Activated CD8-positive, alpha-beta memory T cell treated with anti-CD3 and anti-CD28 coated beads, Interleukin-2, amount 10 ng/mL, durations not matched to agents 7 days and 5 days (primary cell): ENCODE measurements around the gene TLR4. TPM values are rescaled to one million over a fixed set of nuclear protein-coding genes. Genes with fewer than 3 reads are reported as not detected.

Experiments
- ATAC-seq: fragments of 150-1000 bp; cut with Tn5 transposase; one replicate; pipeline ENCODE4 v1.10.0; 2021; ENCODE audit warnings: moderate library complexity
- CTCF ChIA-PET: fragments of 350-600 bp; sonication (Branson Sonifier 250); formaldehyde crosslinking; loops from one replicate; lab custom pipeline; 2021; ENCODE audit warnings: antibody characterized with exemption; lab: Charles Lee
- DNase-seq: peaks from one replicate; pipeline ENCODE4 v3.0.0-alpha.2; 2020
- H3K27ac Mint-ChIP-seq: one replicate; pipeline ENCODE4 v1.8.0; 2021; ENCODE audit warnings: mild to moderate bottlenecking, mixed read lengths
- H3K27me3 Mint-ChIP-seq: one replicate; pipeline ENCODE4 v1.8.0; 2021; ENCODE audit warnings: mixed read lengths
- H3K36me3 Mint-ChIP-seq: one replicate; pipeline ENCODE4 v1.8.0; 2021; ENCODE audit warnings: mild to moderate bottlenecking, mixed read lengths
- H3K4me1 Mint-ChIP-seq: one replicate; pipeline ENCODE4 v1.8.0; 2021; ENCODE audit warnings: mixed read lengths
- H3K4me3 Mint-ChIP-seq: one replicate; pipeline ENCODE4 v1.8.0; 2021; ENCODE audit warnings: mild to moderate bottlenecking, moderate library complexity, mixed read lengths
- H3K9me3 Mint-ChIP-seq: one replicate; pipeline ENCODE4 v1.8.0; 2022; ENCODE audit warnings: low read depth, mixed read lengths
- total RNA-seq, 2 experiments: library from RNA; stranded (reverse); gene quantifications; one replicate each; pipeline ENCODE4 v1.2.3, GENCODE V29; 2021

Gene TLR4
- total RNA-seq, 2 experiments from 2014 or later = not detected

DNA sequence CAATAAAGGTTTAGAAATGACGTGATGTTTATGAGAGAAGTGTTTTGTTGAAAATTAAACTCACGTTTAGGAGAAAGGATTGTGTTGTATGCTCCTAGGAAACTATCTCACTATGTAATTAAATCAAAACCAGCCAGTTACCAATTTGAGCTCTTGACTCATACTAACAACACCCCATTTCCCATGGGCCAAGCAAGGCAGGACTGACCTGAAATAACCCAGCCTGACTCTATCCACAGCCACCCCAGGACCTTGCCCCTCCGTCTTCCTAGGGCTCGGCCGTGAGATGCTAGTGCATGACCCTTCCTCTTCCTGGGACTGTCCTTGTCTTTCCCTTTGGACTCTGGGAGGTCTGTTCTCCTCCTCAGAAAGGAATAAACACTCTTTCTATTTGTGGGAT, 16.4 kb downstream of the TLR4 start:
- no peak overlapping the region for H3K27ac Mint-ChIP-seq
- no peak for DNase-seq

DNA sequence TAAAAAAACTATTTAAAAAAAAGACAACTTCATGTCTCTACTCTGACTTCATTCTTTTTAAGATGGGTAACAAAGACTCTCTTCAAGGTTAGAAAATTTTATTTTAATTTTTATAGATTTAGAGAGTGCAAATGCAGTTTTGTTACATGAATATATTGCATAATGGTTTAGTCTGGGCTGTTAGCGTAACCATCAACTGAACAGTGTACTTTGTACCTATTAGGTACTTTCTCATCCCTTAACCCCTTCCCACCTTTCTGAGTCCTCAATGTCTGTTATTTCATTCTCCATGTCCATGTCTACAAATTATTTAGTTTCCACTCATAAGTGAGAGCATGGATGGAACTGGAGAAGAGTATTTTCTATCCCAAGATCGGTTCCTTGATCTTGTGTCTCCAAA, 16.8 kb downstream of the TLR4 start:
- H3K4me3 Mint-ChIP-seq = no peak overlapping the region
- no peak overlapping the region for H3K27ac Mint-ChIP-seq
- peaks cover 4% of the 10 kb centered on the region for H3K9me3 Mint-ChIP-seq
- DNase-seq = no peak
- no peak for ATAC-seq
- H3K36me3 Mint-ChIP-seq = peaks cover 2% of the 10 kb centered on the region
- H3K27me3 Mint-ChIP-seq = peaks cover 26% of the 10 kb centered on the region
- peaks cover 14% of the 10 kb centered on the region for H3K4me1 Mint-ChIP-seq
- CTCF ChIA-PET = no interaction called here

More for the DNA sequence above, 16.4 kb downstream of the TLR4 start:
- peaks cover 2% of the 10 kb centered on the region for H3K36me3 Mint-ChIP-seq
- CTCF ChIA-PET = no interaction called here
- H3K27me3 Mint-ChIP-seq = peaks cover 28% of the 10 kb centered on the region
- H3K4me1 Mint-ChIP-seq = peaks cover 14% of the 10 kb centered on the region
- ATAC-seq = no peak
- peaks cover 4% of the 10 kb centered on the region for H3K9me3 Mint-ChIP-seq
- H3K4me3 Mint-ChIP-seq = no peak overlapping the region

DNA sequence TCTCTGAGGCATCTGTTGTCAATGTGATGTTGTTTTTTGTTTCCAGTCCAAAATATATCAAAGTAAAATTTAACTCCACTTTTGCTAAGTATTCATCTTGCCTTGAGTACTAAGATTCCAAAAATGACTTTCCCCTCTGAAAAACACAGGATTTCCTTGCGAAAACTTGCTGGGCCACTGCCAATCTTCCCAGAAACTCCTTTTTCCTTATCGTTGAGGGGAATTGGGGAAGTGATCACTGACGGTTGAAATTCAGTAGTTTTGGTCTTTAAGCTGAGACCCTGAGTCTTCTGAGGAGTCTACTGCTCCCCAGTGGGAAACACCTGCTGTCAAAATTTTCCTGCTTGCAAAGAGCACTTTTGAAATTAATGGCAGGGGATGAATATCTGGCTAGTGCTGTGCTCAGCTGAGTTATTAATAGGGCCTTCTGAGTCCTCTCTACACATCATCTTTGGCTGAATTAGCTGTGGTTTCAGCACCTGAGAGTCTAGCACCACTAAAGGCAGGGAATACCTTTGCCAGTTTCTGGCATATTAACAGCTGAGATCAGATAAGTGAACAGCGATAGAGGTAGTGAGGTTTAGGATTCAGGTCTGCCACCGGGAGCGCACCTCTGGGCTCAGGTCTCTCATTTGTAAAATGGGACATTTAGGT, 18.0 kb downstream of the TLR4 start:
- peaks cover 2% of the 10 kb centered on the region for H3K36me3 Mint-ChIP-seq
- ATAC-seq = no peak
- peaks cover 4% of the 10 kb centered on the region for H3K9me3 Mint-ChIP-seq
- DNase-seq = no peak
- H3K27ac Mint-ChIP-seq = no peak overlapping the region
- CTCF ChIA-PET = no interaction called here
- no peak overlapping the region for H3K4me3 Mint-ChIP-seq
- peaks cover 25% of the 10 kb centered on the region for H3K27me3 Mint-ChIP-seq
- peaks cover 14% of the 10 kb centered on the region for H3K4me1 Mint-ChIP-seq

DNA sequence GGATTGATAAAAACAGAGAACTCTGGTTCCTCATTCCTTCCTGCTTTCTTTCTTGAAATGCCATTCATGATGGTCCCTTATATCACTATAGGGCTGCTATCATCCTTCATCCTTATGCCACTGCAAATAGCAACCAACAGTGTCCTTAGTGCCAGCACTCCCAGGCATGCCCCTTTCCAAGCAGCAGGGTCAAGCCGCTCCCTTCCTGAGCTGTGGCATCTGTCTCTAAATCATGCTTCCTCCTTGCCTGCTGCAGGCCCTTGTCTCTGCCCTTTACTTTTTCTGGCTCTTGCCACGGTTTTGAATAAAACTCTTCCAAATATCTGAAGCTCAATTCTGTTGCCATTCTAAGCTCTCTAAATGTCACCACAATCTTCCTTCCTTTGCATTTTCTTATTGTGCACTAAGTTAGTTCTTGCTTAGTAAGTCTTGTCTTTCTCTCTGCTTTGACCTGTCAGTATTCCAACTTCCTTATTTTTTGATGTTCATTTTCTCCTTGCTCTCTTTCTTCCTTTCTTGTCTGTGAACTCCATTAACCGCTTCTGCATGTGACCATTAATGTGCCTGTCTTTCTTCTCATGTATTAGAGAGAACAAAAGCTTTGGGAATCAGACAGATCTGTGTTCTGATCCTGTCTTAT, 19.9 kb downstream of the TLR4 start:
- Mint-ChIP-seq H3K4me3 (no peak overlapping the region), H3K36me3 (no peaks in the 10 kb centered on the region), H3K9me3 (no peaks in the 10 kb centered on the region), H3K27me3 (peaks cover 25% of the 10 kb centered on the region), H3K4me1 (no peaks in the 10 kb centered on the region), H3K27ac (no peak overlapping the region)
- DNase-seq (no peak), ATAC-seq (no peak)
- CTCF ChIA-PET = interaction anchor here (0.8 kb wide), 1 partner anchor 61 kb away, joined by 3 read pairs; no protein-coding TSS in a partner anchor

DNA sequence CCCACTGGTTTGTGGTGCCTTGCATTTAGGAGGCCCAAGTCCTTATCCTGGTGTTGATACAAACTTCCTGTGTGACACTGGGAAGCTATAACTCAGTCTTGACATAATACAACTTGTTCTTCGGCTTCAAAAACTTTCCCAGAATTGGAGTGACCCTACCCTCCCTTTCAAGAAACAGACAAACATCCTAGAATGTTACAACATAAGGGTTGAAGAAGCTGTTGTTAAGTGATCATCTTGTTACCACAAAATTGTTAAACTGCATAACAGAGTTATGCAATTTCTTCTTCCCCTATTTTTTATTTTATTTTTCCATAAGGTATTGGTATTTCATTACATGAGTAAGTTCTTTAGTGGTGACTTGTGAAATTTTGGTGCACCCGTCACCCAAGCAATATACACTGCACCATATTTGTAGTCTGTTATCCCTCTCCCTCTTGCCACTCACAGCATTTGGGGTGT, 21.3 kb downstream of the TLR4 start:
- CTCF ChIA-PET = no interaction called here
- peaks cover 3% of the 10 kb centered on the region for H3K9me3 Mint-ChIP-seq
- H3K27ac Mint-ChIP-seq = no peak overlapping the region
- no peaks in the 10 kb centered on the region for H3K4me1 Mint-ChIP-seq
- peaks cover 29% of the 10 kb centered on the region for H3K27me3 Mint-ChIP-seq
- no peak overlapping the region for H3K4me3 Mint-ChIP-seq
- no peaks in the 10 kb centered on the region for H3K36me3 Mint-ChIP-seq
- DNase-seq (no peak), ATAC-seq (no peak)

DNA sequence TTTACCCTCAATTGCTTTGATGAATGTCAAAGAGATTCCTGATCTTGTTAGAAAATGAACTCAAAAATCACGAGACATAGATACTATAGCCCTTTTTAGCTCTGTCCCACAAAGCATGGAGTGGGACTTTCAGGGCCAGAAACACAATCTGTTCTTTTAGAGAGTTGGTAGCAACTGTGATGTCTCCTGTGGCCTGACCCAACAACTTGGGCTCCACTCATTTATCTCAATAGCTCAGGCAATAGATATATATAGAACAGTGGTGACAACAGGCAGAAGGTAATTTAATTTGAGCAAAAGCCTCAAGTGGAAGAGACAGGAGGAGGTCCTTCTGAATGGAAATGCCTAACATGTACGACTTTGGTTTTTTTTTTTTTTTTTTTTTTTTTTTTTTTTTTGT, 25.2 kb downstream of the TLR4 start:
- ATAC-seq = no peak
- Mint-ChIP-seq H3K4me1 (no peaks in the 10 kb centered on the region), H3K36me3 (no peaks in the 10 kb centered on the region), H3K27ac (no peak overlapping the region), H3K4me3 (no peak overlapping the region), H3K9me3 (peaks cover 3% of the 10 kb centered on the region), H3K27me3 (peaks cover 25% of the 10 kb centered on the region)
- no peak for DNase-seq
- CTCF ChIA-PET = no interaction called here

DNA sequence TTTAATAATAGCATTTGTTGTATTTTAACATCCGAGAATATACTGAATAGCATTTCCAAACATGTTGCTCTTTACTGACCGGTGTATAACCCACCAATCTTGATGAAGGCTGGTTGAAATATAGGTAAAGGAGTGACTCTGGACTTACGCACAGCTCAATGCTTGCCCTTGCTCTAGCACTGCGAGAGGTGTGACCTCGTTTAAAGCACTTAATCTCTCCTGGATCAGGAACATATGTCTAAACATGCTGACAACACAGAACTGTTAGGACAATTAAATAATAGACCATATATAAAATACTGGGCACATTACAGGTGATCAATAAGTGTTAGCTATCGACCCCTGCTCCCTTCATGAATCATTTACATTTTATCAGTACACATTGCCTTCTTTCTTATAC, 28.3 kb downstream of the TLR4 start:
- Mint-ChIP-seq H3K27me3 (peaks cover 41% of the 10 kb centered on the region), H3K27ac (no peak overlapping the region), H3K36me3 (no peaks in the 10 kb centered on the region), H3K4me3 (no peak overlapping the region), H3K4me1 (no peaks in the 10 kb centered on the region), H3K9me3 (peaks cover 3% of the 10 kb centered on the region)
- ATAC-seq (no peak), DNase-seq (no peak)
- CTCF ChIA-PET = no interaction called here

DNA sequence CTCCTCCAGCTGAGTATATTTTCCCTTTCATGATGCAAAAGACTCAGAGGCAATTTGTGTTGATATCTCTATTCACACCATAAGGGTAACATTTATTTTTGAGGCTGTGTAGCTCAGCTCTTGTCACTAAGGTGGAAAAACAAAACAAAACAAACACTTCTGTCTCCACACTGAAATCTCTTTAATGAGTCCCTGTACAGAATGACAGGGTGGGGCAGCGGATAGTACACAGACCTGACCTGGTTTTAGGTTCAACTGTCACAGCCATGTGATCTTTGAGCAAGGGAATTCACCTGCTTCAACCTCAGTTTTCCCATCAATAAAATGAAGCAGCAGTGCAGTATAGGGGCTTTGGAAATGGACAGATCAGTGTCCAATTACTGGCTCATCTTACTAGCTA, 29.3 kb downstream of the TLR4 start:
- DNase-seq = no peak
- Mint-ChIP-seq H3K27ac (no peak overlapping the region), H3K27me3 (peaks cover 42% of the 10 kb centered on the region), H3K4me1 (no peaks in the 10 kb centered on the region), H3K4me3 (no peak overlapping the region), H3K9me3 (peaks cover 3% of the 10 kb centered on the region), H3K36me3 (no peaks in the 10 kb centered on the region)
- CTCF ChIA-PET = no interaction called here
- ATAC-seq = no peak

DNA sequence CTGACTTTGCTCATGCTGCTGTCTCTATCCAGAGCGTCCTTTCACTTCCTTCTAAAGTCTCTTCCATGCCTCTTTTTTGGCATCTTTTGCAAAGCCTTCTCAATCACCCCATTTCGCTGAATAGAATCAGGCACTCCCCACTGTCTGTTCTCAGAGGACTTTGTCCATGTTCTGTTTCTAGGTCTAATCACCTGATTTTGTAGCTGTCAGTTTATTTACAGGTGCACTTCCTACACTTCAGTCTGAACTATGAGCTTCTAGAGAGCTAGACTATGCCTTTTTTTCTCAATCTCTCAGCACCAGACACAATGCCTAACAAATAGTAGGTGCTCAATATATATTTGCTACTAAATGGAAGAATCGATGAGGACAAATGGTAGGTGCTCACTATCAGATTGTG, 29.9 kb downstream of the TLR4 start:
- ATAC-seq (no peak), DNase-seq (no peak)
- Mint-ChIP-seq H3K4me3 (no peak overlapping the region), H3K27me3 (peaks cover 42% of the 10 kb centered on the region), H3K27ac (no peak overlapping the region), H3K4me1 (no peaks in the 10 kb centered on the region), H3K9me3 (peaks cover 3% of the 10 kb centered on the region), H3K36me3 (no peaks in the 10 kb centered on the region)
- CTCF ChIA-PET = no interaction called here

DNA sequence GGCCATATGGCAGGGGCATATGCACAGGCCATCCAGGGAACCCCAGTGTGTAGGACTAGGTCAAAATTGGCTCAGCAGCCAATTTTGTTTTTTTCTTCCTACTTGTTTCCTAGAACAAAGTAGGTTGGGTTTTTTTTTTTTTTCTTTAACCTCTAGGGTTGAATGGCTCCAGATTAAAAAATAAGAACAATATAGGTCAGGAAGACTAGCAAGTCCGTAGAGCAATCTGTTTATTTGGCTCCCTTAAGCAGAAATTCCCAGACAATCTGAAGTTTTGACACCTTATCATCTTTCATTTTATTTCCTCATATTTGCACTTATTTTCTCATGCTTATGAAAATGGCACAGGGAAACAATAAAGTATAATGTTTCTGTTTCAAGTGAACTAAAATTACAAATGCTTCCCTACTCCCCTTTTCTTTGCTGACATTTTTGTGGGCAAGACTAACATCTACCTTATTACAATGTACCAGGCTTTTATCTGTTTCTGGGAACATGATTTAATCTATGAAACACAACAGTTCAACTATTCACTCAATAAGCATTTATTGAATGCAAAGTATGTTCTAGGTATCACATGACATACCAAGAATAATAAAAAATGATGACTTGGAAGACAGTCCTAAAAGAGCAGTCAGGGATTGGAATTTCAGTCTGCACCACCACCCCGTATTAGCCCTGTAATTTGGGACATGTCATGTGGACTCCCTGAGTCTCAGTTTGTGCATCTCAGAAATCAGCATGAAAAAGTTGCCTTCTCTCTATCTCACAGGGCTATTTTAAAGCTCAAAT, 30.5 kb downstream of the TLR4 start:
- no peaks in the 10 kb centered on the region for H3K36me3 Mint-ChIP-seq
- H3K9me3 Mint-ChIP-seq = no peaks in the 10 kb centered on the region

DNA sequence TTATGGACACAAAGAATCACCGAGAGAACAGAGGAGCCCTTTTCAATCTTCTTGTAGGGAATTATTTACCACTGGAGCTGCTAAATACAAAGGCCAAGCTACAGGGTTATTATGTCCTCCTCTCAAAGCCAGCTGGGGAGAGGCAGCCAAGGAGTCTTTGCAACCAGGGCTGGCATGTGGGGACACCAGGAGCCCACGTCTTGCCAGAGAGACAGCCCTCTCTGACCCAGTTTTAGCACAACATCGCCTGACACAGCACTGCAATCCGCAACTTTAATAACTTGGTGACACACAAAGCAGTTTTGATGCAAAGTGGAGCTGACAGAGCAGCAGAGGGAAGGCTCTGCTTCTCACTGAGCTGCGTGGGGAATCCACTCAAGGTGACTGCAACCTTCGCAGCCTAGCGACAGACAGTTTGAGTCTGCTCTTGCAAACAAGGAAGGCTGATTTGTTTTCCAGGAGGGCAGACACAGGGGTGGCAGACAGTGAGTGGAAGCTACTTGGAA, 33.6 kb downstream of the TLR4 start:
- Mint-ChIP-seq H3K9me3 (no peaks in the 10 kb centered on the region), H3K27ac (no peak overlapping the region), H3K4me1 (no peaks in the 10 kb centered on the region), H3K4me3 (no peak overlapping the region), H3K27me3 (peaks cover 46% of the 10 kb centered on the region), H3K36me3 (no peaks in the 10 kb centered on the region)
- DNase-seq (no peak), ATAC-seq (no peak)
- CTCF ChIA-PET = no interaction called here

More for the DNA sequence above, 30.5 kb downstream of the TLR4 start:
- CTCF ChIA-PET = no interaction called here
- ATAC-seq (no peak), DNase-seq (no peak)
- Mint-ChIP-seq H3K27ac (no peak overlapping the region), H3K4me1 (no peaks in the 10 kb centered on the region), H3K4me3 (no peak overlapping the region), H3K27me3 (peaks cover 38% of the 10 kb centered on the region)

DNA sequence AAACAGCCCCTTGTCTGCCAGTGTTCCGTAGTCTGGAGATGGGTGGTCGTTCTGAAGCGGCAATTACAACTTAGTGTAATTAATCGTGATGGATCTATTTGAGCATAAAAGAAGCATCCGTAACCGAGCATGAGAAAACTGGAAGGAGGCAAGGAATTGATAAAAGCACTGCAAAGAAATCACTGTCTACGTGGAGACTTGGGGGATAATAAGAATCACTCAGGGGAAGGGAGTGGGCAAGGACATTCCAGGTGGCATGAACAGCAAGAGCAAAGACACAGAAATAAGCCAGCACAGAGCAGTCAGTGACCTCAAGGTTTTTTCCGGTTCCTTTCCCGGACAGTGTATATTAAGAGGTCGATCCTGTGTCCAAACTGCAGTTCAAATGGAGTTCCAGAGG, 35.0 kb downstream of the TLR4 start:
- H3K4me1 Mint-ChIP-seq = peaks cover 6% of the 10 kb centered on the region
- H3K4me3 Mint-ChIP-seq = no peak overlapping the region
- CTCF ChIA-PET = no interaction called here
- no peak for DNase-seq
- H3K27me3 Mint-ChIP-seq = peaks cover 45% of the 10 kb centered on the region
- no peaks in the 10 kb centered on the region for H3K9me3 Mint-ChIP-seq
- peaks cover 2% of the 10 kb centered on the region for H3K36me3 Mint-ChIP-seq
- no peak overlapping the region for H3K27ac Mint-ChIP-seq
- ATAC-seq = no peak

DNA sequence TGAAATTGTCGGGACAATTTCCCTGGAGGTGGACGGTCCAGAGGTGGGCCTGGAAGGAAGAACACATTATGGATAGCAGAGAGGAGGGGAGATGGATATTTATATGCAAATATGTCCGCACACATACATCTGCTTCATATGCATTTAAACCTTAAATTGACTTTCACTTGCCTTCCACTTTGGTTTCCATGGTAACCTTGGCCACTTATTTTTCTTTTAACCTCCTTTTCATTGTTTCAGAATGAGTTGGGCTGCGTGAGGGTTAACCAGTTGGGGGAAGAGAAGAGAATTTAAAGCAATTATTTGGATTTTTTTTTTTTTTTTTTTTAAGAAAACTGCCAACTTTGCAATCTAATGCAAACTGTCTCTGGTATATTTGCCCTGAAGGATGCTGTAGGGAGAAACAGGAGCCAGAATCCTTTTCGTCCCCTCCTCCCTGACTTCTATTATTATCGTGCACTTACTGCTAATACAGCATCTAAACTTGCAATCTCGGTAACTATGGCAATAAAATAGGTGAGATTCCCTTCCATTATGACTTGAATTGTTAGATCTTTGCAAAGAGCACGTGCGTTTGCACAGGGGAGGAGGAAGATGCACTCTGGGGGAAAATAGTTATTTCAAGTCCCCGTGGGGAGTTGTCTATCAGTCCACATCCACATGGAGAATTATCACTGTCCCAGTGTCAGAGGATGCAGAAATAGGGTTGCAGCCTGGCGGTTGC, 35.6 kb downstream of the TLR4 start:
- H3K27ac Mint-ChIP-seq = no peak overlapping the region
- no peaks in the 10 kb centered on the region for H3K9me3 Mint-ChIP-seq
- CTCF ChIA-PET = no interaction called here
- no peak for DNase-seq
- H3K36me3 Mint-ChIP-seq = peaks cover 2% of the 10 kb centered on the region
- peaks cover 47% of the 10 kb centered on the region for H3K27me3 Mint-ChIP-seq
- ATAC-seq = no peak
- H3K4me3 Mint-ChIP-seq = no peak overlapping the region
- peaks cover 10% of the 10 kb centered on the region for H3K4me1 Mint-ChIP-seq
